ENCODE results near the gene ERLIN1. TPM values are rescaled to one million over a fixed set of nuclear protein-coding genes. Genes with fewer than 3 reads are reported as not detected.

Gene ERLIN1
- polyA plus RNA-seq, 1 donor from 2014 or later, result 8.7 TPM

DNA sequence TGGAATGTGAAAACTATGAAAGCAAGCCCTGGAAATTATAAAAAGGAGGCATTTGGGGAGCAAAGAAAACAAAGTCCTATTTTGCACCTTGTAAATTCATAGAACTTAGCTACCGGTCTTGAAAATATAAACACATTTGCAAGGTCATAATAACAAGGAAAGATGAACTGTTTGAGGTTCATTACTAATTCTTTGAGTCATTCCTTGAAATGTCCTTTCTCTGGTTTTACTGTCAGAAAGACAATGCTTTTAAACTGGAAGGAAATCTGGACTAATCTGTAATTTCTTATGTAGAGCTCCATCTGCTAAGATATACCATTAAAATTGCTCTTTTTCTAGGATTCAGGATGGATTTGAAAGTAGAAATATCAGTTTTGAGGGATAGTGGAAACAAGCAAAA, 1.4 kb downstream of the ERLIN1 start:
- Mint-ChIP-seq H3K27ac (peak overlapping the region; percentile 6 to 98 (median 67)), H3K36me3 (no peaks in the 10 kb centered on the region), H3K27me3 (no peaks in the 10 kb centered on the region), H3K4me1 (peaks cover 32 to 39% (median 35%) of the 10 kb centered on the region in 3 donors), H3K9me3 (no peaks in the 10 kb centered on the region), H3K4me3 (peak overlapping the region; percentile 92 to 97 (median 96))

DNA sequence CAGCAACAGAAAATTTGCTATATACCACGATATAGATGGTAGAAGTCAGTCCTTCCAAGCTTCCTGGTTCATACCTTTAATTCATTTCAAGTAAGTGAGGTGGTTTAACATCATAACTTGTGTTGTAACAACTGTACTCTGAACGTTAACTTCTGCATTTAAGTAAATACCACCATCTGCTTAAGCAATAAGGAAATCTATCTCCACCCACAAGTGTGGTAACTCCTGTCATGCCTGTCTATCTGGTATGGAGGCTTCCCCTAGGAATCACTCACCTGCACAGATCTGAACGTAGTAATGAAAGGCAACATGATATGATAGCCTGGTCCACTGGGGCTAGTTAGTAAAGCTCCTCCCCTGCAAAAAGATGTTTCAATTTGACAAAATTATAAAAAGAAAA, 2.3 kb downstream of the ERLIN1 start:
- Mint-ChIP-seq H3K4me3 (peak overlapping the region in 1 of 4 donors; percentile 92), H3K4me1 (peaks cover 31 to 36% (median 33%) of the 10 kb centered on the region in 3 donors), H3K27me3 (no peaks in the 10 kb centered on the region), H3K36me3 (no peaks in the 10 kb centered on the region), H3K27ac (peak overlapping the region in 1 of 3 donors; percentile 46), H3K9me3 (no peaks in the 10 kb centered on the region)

DNA sequence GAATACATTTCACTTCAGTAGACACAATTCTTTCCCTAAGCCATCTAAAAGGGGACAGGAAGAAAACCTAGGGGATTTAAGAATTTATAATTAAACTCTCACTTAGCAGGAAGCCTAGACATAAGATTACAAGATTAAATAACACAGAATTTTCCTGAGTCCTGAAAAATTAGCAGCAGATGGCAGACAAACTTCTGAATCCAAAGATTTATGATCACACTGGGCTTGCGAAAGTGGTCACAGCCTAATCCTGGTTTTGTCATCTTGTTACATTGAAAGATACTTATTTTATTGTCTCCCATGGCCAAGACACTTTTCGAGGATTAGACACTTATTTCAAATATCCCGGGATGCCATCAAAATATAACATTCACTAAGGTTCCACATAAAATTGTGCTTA, 2.9 kb downstream of the ERLIN1 start:
- no peaks in the 10 kb centered on the region for H3K27me3 Mint-ChIP-seq
- H3K36me3 Mint-ChIP-seq, result no peaks in the 10 kb centered on the region
- H3K4me3 Mint-ChIP-seq, result no peak overlapping the region
- no peaks in the 10 kb centered on the region for H3K9me3 Mint-ChIP-seq
- peaks cover 30 to 39% (median 32%) of the 10 kb centered on the region in 3 donors for H3K4me1 Mint-ChIP-seq
- no peak overlapping the region for H3K27ac Mint-ChIP-seq

DNA sequence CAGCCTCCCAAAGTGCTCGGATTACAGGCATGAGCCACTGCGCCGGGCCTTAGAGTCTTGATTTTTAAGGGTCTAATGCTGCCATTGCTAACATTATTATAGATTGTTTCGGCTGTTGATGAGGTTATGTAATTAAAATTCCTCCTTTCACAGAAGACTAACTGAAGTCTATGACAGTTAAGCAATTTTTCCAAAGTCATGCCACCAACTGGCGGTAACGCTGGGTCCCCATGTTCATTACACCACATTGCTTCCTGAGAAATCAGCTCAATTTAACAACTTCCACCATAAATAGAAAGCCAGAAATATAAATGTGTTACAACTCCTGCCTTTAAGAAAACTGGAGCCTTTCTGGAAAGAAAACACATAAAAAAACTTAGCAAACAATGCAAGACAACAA, 3.5 kb downstream of the ERLIN1 start:
- H3K9me3 Mint-ChIP-seq, result no peaks in the 10 kb centered on the region
- H3K4me3 Mint-ChIP-seq, result no peak overlapping the region
- no peak overlapping the region for H3K27ac Mint-ChIP-seq
- H3K36me3 Mint-ChIP-seq, result peaks cover under 1% of the 10 kb centered on the region
- H3K27me3 Mint-ChIP-seq, result no peaks in the 10 kb centered on the region
- peaks cover 24 to 41% (median 26%) of the 10 kb centered on the region in 3 donors for H3K4me1 Mint-ChIP-seq

DNA sequence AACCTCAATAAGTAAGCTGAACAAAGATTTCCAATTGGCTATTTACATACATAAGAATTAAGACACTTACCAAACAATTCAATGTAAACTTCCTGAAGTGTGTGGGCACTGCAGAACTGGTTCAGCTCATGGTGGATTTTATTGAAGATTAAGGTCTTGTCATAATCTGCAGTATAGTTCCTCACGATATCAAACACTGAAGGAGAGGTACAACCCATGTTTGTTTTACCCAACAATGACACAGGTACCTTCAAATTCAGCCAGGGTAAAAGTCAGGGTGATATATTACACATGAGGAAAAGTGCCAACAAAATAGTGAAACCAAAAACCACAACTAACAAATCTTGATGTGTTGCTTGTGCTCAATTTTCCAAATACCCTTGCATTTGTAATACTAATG, 10.0 kb downstream of the ERLIN1 start:
- Mint-ChIP-seq H3K4me1 (peaks cover 8 to 23% (median 11%) of the 10 kb centered on the region in 3 donors), H3K36me3 (peaks cover 9% of the 10 kb centered on the region), H3K27me3 (no peaks in the 10 kb centered on the region), H3K9me3 (no peaks in the 10 kb centered on the region), H3K27ac (no peak overlapping the region), H3K4me3 (no peak overlapping the region)

DNA sequence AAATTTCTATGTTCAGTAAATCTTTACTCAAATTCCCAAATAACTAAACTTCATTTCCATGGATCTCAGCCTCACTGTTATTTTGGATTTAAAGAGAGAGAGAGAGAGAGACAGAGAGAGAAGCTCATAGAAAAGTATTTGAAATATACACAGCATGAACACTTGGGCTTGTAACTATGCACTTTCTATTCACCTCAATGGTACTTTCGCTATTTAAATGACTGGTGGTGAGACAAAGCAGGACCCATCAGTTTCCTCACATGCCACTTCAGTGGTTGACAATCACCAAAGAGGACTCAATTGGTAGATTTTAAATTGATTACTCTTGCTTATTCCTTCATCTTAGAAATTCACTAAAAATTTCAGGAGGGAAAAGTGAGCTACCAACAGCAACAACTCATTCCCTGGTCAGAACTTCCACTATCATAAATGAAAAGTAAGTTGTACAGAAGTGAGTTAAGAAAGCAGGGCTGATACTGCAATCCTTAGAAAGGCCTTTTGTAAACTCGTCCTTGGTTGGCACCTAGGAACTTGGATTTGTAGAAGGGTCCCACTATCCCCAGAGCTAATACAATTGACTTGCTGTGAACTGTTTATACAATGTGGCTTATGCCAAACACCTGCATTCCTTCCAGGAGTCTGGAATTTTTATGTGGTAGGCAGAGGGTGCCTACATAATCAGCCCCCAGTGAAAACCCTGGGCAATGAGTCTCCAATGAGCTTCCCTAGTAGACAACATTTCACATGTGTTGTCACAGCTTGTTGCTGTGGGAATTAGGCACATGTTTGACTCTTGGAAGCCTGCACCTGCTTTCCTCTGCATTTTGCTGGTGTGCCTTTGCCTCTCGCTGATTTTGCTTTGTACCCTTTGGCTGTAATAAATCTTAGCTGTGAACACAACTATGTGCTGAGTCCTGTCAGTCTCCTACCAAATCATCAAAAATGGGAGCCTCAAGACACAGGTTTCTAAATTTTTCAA, 10.8 kb downstream of the ERLIN1 start:
- no peak overlapping the region for H3K27ac Mint-ChIP-seq
- H3K4me3 Mint-ChIP-seq, result no peak overlapping the region
- H3K27me3 Mint-ChIP-seq, result no peaks in the 10 kb centered on the region
- peaks cover 9% of the 10 kb centered on the region for H3K36me3 Mint-ChIP-seq
- no peaks in the 10 kb centered on the region for H3K9me3 Mint-ChIP-seq
- peaks cover 6 to 17% (median 8%) of the 10 kb centered on the region in 3 donors for H3K4me1 Mint-ChIP-seq

DNA sequence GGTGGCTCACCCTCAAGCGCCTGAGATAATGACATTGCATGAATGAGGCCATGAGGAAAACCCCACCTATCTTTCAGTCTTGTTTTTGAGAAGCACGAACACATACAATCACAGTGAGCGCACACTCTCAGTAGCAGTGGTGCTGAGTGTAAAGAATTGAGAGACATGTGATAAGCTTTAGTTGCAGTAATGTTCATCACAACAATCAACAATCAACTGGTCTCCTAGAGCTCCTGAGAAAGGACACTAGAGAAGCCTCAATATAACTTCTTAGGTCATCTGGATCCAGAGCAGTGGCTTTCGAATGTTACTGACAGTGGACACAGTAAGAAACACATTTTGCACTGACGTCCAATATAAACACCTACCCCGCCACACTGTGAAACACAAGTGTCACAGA, 12.8 kb downstream of the ERLIN1 start:
- Mint-ChIP-seq H3K27ac (no peak overlapping the region), H3K9me3 (no peaks in the 10 kb centered on the region), H3K36me3 (peaks cover 9% of the 10 kb centered on the region), H3K27me3 (no peaks in the 10 kb centered on the region), H3K4me3 (no peak overlapping the region), H3K4me1 (peaks cover 7 to 15% (median 8%) of the 10 kb centered on the region in 3 donors)

DNA sequence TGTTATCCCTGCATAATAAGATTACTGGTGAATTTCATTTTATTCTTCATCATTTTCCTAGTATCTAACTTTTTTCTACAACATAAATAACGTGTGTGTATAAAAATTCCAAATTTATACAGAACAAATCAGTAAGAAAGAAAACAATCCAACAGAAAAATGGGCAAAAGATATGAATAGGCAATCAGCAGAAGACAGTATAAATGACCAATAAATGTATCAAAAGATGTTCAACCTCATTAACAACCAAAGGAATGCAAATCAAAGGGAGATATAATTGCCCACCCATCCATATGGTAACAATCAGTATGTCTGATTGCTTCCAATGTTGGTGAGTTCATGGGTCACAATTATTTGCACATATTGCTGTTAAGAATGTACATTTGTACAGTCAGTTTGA, 13.5 kb downstream of the ERLIN1 start:
- H3K4me3 Mint-ChIP-seq, result no peak overlapping the region
- H3K36me3 Mint-ChIP-seq, result peaks cover 9% of the 10 kb centered on the region
- H3K27ac Mint-ChIP-seq, result no peak overlapping the region
- H3K4me1 Mint-ChIP-seq, result peaks cover 10 to 13% (median 11%) of the 10 kb centered on the region in 3 donors
- no peaks in the 10 kb centered on the region for H3K9me3 Mint-ChIP-seq
- H3K27me3 Mint-ChIP-seq, result no peaks in the 10 kb centered on the region

DNA sequence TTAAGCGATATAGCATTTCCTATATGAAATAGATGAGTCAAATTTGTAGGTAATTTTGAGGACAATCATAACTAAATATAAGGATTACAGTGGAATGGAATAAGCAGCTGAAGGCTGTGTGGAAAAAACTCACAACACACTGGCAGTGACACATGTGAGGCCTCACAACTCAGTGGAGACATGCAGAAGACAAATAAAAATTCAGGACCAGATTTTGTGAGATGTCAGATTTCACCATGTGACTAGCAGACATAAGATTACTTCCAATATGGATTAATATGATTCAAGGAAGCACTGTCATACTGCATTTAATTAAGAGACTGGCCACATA, 17.6 kb downstream of the ERLIN1 start:
- H3K27me3 Mint-ChIP-seq, result no peaks in the 10 kb centered on the region
- H3K36me3 Mint-ChIP-seq, result peaks cover 3% of the 10 kb centered on the region
- H3K9me3 Mint-ChIP-seq, result no peaks in the 10 kb centered on the region
- H3K27ac Mint-ChIP-seq, result peak overlapping the region in 2 of 3 donors; percentile 1 to 65
- H3K4me3 Mint-ChIP-seq, result peak overlapping the region in 1 of 4 donors; percentile 63
- H3K4me1 Mint-ChIP-seq, result peaks cover 5 to 10% (median 10%) of the 10 kb centered on the region in 3 donors

DNA sequence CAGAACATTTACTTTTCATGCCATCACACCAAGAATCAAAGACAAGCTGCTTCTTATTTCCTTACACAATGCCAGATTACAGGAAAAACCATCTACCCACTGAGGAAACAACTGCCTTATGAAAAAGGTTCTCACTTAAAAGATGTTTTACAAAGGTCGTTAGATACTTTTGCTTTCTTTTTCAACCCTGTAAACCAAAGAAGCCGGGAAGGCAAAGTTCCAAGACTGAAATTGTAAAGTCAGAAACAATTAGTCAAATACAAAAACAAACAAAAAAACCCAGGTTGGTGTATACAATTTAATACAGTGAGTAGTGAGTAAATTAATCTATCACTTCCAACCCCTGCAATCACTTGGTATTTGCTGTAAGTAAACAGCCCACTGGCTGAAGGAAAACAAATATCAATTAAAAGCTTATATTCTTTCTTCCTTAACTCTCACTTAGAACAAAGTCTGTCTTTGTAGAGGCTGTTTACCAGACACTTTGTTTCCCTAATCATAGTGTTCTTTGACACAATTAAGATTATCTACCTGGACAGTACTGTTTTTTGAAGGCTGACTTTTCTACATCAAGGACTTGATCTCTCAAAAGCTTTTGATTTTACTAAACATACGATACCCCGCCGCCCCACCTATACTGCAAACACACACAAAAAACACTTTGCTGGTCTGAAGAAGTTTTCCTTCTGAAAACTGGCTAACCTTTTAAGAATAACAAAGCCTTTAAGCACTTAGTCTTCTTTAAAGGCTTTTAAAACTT, 18.1 kb downstream of the ERLIN1 start:
- H3K27me3 Mint-ChIP-seq, result no peaks in the 10 kb centered on the region
- peak overlapping the region in 1 of 4 donors; percentile 63 for H3K4me3 Mint-ChIP-seq
- H3K9me3 Mint-ChIP-seq, result no peaks in the 10 kb centered on the region
- H3K36me3 Mint-ChIP-seq, result peaks cover 6% of the 10 kb centered on the region
- peaks cover 5 to 14% (median 10%) of the 10 kb centered on the region in 3 donors for H3K4me1 Mint-ChIP-seq
- H3K27ac Mint-ChIP-seq, result peak overlapping the region; percentile 1 to 65 (median 59)

DNA sequence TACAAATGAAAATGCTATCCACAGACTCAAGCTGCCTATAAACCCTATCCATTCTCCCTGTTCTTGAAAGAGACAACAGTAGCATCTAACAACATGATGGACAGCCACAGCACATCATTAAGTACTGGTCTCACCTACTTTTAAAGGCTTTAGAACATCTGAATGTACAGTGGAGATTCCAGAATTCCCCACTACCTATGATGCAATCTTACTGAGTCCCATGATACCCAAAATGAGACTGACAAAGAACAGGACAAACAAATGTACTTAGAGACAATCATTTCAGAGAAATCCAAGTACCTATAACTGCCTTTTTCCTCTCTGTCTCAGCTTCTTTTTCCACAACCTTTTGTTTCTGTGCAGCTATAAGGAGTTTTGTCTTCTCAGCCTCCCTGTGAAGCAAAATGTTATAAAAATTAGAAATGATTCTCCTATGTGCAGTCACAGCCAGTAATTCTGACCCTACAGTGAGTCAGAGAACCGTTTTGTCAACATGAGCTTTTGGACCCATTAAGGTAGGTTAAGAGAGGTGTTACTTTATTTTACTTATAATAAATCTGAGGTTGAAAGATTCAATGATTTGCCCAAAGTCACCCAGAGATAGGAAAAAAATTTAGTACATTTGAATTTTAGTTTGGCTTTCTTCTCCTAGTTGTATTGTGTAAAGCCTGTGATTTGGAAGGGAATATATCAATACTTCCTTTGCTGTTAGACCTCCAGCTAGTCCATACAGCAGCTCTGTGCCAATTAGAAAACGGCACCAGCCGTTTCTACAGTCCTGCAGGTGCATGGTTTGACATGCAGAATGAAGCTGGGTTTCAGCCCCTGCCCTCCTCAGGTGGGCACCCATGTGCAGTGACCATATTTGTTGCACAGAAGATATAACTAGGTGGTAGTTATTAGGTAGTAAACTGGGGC, 21.9 kb downstream of the ERLIN1 start:
- Mint-ChIP-seq H3K36me3 (peaks cover 2% of the 10 kb centered on the region), H3K27me3 (no peaks in the 10 kb centered on the region), H3K27ac (no peak overlapping the region)

DNA sequence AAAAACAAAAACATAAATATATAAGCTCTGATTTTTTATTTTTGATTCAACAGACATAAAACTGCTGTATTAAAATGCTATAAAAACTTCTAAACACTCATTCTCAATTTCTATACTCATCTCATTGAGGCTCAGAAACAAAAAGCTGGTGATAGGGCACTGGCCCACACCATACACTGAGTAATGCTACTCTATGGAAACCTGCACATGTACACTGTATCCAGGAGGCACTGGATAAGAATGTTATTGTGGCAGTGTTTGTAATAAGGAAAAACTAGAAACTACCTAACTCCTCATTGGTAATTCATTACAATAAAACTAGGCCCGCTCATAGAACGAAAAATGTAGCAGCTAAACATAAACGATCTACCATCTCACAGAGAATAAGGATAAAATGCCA, 23.1 kb downstream of the ERLIN1 start:
- Mint-ChIP-seq H3K27ac (no peak overlapping the region), H3K9me3 (no peaks in the 10 kb centered on the region), H3K4me3 (no peak overlapping the region), H3K4me1 (peaks cover 5 to 17% (median 7%) of the 10 kb centered on the region in 3 donors), H3K36me3 (peaks cover 2% of the 10 kb centered on the region), H3K27me3 (no peaks in the 10 kb centered on the region)

More for the DNA sequence above, 21.9 kb downstream of the ERLIN1 start:
- Mint-ChIP-seq H3K4me1 (peaks cover 5 to 14% (median 7%) of the 10 kb centered on the region in 3 donors), H3K9me3 (no peaks in the 10 kb centered on the region), H3K4me3 (no peak overlapping the region)

DNA sequence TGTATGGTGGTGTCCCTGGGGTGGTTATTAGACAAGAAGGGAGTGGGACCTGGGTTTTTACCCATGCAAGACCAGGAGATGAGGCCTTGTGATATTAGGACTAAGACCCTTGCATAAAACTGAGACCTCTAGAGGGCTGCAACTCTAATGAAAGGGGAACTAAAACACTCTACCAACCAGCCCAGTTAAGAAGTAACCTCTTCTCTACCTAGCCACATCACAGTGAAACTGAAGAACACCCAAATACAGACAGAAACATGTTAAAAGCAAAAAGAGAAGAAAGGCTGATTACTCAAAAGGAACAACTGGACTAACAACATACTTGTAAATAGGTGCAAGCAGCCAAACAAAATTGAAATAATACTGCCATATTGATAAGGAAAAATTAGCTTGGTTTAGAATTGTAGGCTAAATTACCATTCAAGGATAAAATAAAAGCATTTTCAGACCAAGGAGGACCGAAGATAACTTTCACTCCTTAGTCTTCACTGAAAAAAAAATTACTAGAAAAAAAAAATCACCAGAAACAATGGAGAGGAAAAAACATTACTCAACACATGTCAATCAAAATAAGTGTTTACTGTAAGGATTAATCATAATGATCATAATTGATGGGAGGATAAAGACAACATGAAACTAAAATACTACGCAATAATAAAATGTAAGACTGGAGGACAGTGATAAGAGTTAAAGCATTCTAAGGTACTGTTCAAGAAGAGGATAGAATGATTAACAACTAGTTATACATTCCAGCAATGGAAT, 27.6 kb downstream of the ERLIN1 start:
- H3K4me1 Mint-ChIP-seq, result peaks cover 4 to 13% (median 4%) of the 10 kb centered on the region in 3 donors
- H3K4me3 Mint-ChIP-seq, result peak overlapping the region in 1 of 4 donors; percentile 28
- H3K9me3 Mint-ChIP-seq, result no peaks in the 10 kb centered on the region
- no peaks in the 10 kb centered on the region for H3K27me3 Mint-ChIP-seq
- H3K36me3 Mint-ChIP-seq, result peaks cover 7% of the 10 kb centered on the region
- peak overlapping the region in 1 of 3 donors; percentile 17 for H3K27ac Mint-ChIP-seq

DNA sequence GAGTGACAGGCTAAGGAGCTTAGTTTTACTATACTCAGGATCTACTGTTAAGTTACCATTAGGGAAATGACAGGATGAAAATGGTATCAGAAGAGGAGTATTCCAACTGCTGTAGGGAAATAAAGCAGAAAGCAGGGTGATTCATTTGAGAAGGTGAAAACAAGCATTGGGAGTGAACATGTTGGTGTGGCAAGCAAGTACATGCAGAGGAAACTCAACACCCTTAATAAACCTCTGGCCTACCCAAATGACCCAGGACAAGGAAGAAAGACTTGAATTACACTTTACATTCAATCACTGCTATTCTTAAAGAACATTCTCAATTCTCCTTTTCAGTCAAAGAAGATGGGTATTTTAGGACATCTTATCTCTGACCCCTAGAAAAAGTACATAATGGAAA, 28.7 kb downstream of the ERLIN1 start:
- Mint-ChIP-seq H3K27me3 (no peaks in the 10 kb centered on the region), H3K36me3 (peaks cover 5% of the 10 kb centered on the region)

More for the DNA sequence above, 28.7 kb downstream of the ERLIN1 start:
- Mint-ChIP-seq H3K9me3 (no peaks in the 10 kb centered on the region), H3K4me1 (peaks cover 4 to 9% (median 4%) of the 10 kb centered on the region in 3 donors), H3K4me3 (no peak overlapping the region), H3K27ac (peak overlapping the region in 1 of 3 donors; percentile 17)

Data from IgD-negative memory B cell (primary cell).